ENCODE measurements around the gene DOP1B. TPM values are rescaled to one million over a fixed set of nuclear protein-coding genes. Genes with fewer than 3 reads are reported as not detected.

The DOP1B gene
- total RNA-seq, 1 donor from 2014 or later = 3.1 TPM

DNA sequence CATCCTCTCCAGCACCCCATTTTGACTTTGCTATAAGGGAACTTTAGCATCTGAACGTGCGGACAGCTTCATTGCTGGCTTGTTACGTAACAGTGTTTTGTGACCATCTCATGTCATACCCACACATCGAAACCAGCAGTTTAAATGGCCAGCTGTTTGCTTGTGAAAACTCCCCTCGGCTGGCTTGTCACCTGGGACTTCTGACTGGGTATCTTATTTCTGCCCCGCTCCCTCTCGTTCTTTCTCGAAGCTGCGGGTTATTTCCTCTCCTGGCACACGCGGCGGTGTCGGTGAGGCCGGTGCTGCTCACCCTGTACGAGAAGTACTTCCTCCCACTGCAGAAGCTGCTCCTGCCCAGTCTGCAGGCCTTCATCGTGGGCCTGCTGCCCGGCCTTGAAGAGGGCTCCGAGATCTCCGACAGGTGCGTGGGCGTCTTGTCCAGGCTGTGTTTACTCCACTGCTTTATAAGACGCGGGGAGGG lies 43.5 kb downstream of the DOP1B start:
- DNase-seq (ENCODE audit: low read depth in 2 of 2) = no peak

DNA sequence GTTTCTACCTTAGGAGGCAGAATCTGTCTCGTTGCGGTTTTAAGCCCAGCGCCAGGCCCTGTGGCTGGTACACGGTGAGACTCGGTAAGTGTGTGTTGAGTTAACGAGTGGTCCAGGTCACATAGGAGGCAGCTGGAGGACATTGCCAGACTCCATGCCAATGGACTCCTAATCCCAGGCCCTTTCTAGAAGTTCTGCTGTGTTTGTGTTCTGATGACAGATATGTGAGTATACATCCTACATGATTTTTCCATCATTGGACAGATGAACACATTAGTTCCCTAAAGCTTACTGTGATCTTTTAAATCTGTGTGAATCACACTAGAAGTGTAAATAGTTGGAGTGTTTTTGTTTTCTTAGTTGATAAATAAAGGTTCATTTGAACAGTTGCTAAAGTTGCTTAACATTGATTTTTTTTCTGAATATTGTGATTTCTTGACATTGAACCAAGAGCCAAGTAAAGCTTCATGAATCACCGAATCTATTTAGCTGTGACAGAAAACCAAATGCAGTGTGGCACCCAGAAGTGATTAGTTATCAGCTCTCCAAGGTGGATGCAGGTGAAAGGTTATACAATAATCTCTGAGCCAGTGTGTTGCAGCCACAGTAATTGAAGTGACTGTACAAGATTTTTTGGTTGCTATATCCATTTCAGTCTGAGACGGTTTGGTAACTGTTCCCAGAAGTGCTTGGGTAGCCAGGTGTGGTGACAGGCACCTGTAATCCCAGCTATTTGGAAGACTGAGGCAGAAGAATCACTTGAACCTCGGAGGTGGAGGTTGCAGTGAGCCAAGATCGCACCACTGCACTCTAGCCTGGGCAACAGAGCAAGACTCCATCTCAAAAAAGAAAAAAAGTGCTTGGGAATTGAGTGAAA lies 46.3 kb downstream of the DOP1B start:
- DNase-seq (ENCODE audit: low read depth in 2 of 2) = no peak

DNA sequence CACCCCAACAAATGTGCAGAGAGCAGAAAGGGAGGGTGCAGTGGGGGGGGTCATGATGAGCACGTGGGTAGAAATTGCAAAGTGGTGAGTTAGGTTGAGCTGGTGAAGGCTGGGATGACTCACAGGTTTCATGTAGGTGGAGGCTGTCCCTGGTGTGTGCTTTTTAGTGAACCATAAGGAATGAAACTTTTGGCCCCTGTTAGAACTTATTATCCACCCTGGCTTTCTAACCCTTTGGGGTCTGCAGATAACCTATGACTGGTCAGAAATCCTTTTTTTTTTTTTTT lies 46.9 kb downstream of the DOP1B start:
- peak in 1 of 2 donors; percentile 43 for DNase-seq (ENCODE audit: low read depth in 2 of 2)

DNA sequence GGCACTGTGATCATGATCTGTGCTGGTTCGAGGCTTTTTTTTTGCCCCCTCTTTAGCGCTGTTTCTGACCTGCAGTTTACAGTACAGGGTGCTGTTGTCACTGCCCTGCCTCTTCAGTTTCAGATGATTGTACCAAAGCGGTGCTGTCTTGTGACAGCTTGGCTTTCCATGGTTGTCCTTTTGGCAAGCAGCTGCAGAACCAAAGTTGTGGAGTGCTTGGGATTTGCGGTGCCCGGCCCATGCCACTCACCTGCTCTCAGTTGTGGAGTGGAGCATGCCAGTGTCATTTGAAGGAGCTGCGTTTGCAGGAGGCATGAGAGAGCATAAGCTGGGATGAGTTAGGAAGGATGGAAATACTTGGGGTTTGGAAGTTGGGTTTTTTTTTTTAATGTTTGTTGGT lies 48.4 kb downstream of the DOP1B start:
- no peak for DNase-seq (ENCODE audit: low read depth in 2 of 2)

DNA sequence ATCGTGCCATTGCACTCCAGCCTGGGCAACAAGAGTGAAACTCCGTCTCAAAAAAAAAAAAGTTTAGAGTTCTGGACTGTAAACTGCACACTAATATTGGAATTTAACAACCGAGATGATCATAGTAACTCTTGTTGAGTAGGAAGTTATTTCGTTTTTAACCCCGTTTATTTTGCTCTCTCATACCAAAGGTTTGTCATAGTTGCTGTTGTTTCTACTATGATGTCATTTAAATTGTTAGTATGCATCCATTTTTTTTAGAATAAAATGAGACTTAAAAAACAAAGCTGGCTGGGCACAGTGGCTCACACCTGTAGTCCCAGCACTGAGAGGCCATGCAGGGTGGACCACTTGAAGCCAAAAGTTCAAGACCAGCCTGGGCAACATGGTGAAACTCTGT lies 49.3 kb downstream of the DOP1B start:
- no peak for DNase-seq (ENCODE audit: low read depth in 2 of 2)

Other genes with a start within 250 kb of the DOP1B start
- gene SETD4, start 96.3 kb upstream of the DOP1B start, total RNA-seq = 6.2 and 9.1 TPM in 2 replicates
- 13.4 and 23.3 TPM in 2 replicates for gene CBR1, start 86.8 kb upstream of the DOP1B start, total RNA-seq
- 2.8 and 3.0 TPM in 2 replicates for gene CBR3, start 21.7 kb upstream of the DOP1B start, total RNA-seq
- gene MORC3, start 163.4 kb downstream of the DOP1B start, total RNA-seq = 24.4 and 27.6 TPM in 2 replicates
- 1.6 and 3.3 TPM in 2 replicates for gene CHAF1B, start 228.6 kb downstream of the DOP1B start, total RNA-seq